SK-N-MC (cell line): ENCODE measurements around the gene GET3.

Experiments used
- EZH2 ChIP-seq: fragments of 200-600 bp; sonication (generic); IDR thresholded peaks from one replicate; pipeline ENCODE4 v1.6.1; 2017; ENCODE audit warnings: antibody characterized with exemption
- FOXP2 ChIP-seq: optimal IDR thresholded peaks from 2 replicates; pipeline ENCODE3; 2011; ENCODE audit warnings: mild to moderate bottlenecking, moderate library complexity; ENCODE audit not compliant: insufficient read depth; ENCODE audit errors: extremely low read length, control extremely low read depth
- POLR2AphosphoS5 ChIP-seq: IDR thresholded peaks from 2 replicates; pipeline ENCODE4 v1.6.1; 2012; ENCODE audit warnings: mild to moderate bottlenecking, low read depth, low read length, borderline replicate concordance

DNA sequence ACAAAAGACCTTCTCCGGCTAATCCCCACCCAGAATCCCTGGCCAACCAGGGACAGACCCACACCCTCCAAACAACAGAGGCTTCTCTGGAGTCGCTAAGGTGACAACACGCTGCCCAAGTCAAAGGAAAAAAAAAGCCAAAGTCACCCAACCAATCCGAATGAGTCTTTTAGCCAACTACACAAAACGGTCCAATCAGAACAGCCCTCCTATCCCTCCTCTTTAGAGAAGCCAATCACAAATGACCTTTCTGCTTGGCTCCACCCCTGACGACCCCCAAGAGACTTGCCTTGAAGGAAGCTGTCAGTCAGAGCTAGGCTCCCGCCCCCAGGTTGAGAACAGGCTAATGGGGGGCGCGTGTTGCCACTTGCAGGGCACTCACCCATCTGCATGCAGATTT lies 34.3 kb upstream of the GET3 start:
- TF ChIP-seq EZH2 (no peak), POLR2AphosphoS5 (no peak; the same call in 1 of the 2 replicates), FOXP2 (no peak)
